RWPE1 (cell line): ENCODE results near the gene DACH1.

Source experiments
- CTCF ChIA-PET: fragments of 350-600 bp; sonication (Branson Sonifier 250); formaldehyde crosslinking; extraction: SDS; loops from one replicate; lab custom pipeline; 2021; lab: Yijun Ruan, JAX
- POLR2A ChIA-PET: fragments of 400-600 bp; formaldehyde crosslinking; extraction: SDS; loops from one replicate; lab custom pipeline; 2020; ENCODE audit warnings: antibody characterized with exemption; ENCODE audit not compliant: low non-redundant PET; lab: Yijun Ruan, JAX
- DNase-seq: peaks from one replicate; pipeline ENCODE4 v3.0.0; 2012; ENCODE audit warnings: low spot score
- H3K27ac ChIP-seq: fragments of 450-650 bp; 2 replicates; pipeline ENCODE4 v1.5.1; 2017
- CTCF ChIP-seq: fragments of 450-650 bp; conservative IDR thresholded peaks from 2 replicates; pipeline ENCODE4 v1.5.1; 2017; ENCODE audit warnings: low read depth, mild to moderate bottlenecking

The DACH1 gene

GRCh38 chr13:71587817-71588216, 279.2 kb downstream of the DACH1 start:
- POLR2A ChIA-PET, result no interaction called here
- H3K27ac ChIP-seq, result no peak overlapping the region
- TF ChIP-seq CTCF, result no peak
- DNase-seq, result no peak
- CTCF ChIA-PET, result interaction anchor here (0.6 kb wide), 1 partner anchor 123 kb away, joined by 5 read pairs; no protein-coding TSS in a partner anchor

- no peak overlapping the region for H3K27ac ChIP-seq
- CTCF ChIA-PET, result no interaction called here
- DNase-seq, result no peak
- POLR2A ChIA-PET, result no interaction called here
- TF ChIP-seq CTCF, result no peak
Measured at GRCh38 chr13:71587193-71587592, 279.8 kb downstream of the DACH1 start.

GRCh38 chr13:71583581-71583980, 283.4 kb downstream of the DACH1 start:
- no peak for TF ChIP-seq CTCF
- no peak for DNase-seq
- H3K27ac ChIP-seq, result no peak overlapping the region
- ChIA-PET CTCF (no interaction called here), POLR2A (no interaction called here)

- DNase-seq, result no peak
- TF ChIP-seq CTCF, result no peak
- no peak overlapping the region for H3K27ac ChIP-seq
- CTCF ChIA-PET, result no interaction called here
- POLR2A ChIA-PET, result no interaction called here
Measured at GRCh38 chr13:71580614-71581013, 286.4 kb downstream of the DACH1 start.

GRCh38 chr13:71578048-71578447, 289.0 kb downstream of the DACH1 start:
- no peak overlapping the region for H3K27ac ChIP-seq
- no peak for DNase-seq
- TF ChIP-seq CTCF, result no peak
- CTCF ChIA-PET, result no interaction called here
- POLR2A ChIA-PET, result no interaction called here

GRCh38 chr13:71577127-71577526, 289.9 kb downstream of the DACH1 start:
- H3K27ac ChIP-seq, result no peak overlapping the region
- ChIA-PET POLR2A (no interaction called here), CTCF (interaction anchor here (0.6 kb wide), 1 partner anchor 427 kb away, joined by 8 read pairs; no protein-coding TSS in a partner anchor)
- DNase-seq, result peak; percentile 12
- no peak for TF ChIP-seq CTCF
